NCI-H510A (cell line): Measurements from ENCODE around the gene LARGE1.

Experiments
- DNase-seq: peaks from one replicate; lab custom pipeline; 2025; lab: John Stamatoyannopoulos, UW

LARGE1 gene

GRCh38 chr22:33853200-33854097 is 66.8 kb downstream of the LARGE1 start:
- no peak for DNase-seq

- DNase-seq: no peak
Measured at GRCh38 chr22:33851821-33852384, 68.4 kb downstream of the LARGE1 start.

- DNase-seq: no peak
Measured at GRCh38 chr22:33851240-33851639, 69.0 kb downstream of the LARGE1 start.

GRCh38 chr22:33850724-33851123 is 69.6 kb downstream of the LARGE1 start:
- DNase-seq: no peak

- DNase-seq: no peak
Measured at GRCh38 chr22:33850193-33850592, 70.1 kb downstream of the LARGE1 start.

GRCh38 chr22:33848251-33848650 is 72.0 kb downstream of the LARGE1 start:
- DNase-seq: no peak

- no peak for DNase-seq
Measured at GRCh38 chr22:33844273-33844672, 76.0 kb downstream of the LARGE1 start.

- DNase-seq: no peak
Measured at GRCh38 chr22:33842421-33843094, 77.7 kb downstream of the LARGE1 start.

- DNase-seq: no peak
Measured at GRCh38 chr22:33842006-33842354, 78.3 kb downstream of the LARGE1 start.

- no peak for DNase-seq
Measured at GRCh38 chr22:33841281-33842005, 78.8 kb downstream of the LARGE1 start.

- no peak for DNase-seq
Measured at GRCh38 chr22:33838644-33839043, 81.6 kb downstream of the LARGE1 start.

GRCh38 chr22:33837826-33838225 is 82.5 kb downstream of the LARGE1 start:
- DNase-seq: no peak

GRCh38 chr22:33835265-33835664 is 85.0 kb downstream of the LARGE1 start:
- DNase-seq: no peak

GRCh38 chr22:33832558-33833151 is 87.6 kb downstream of the LARGE1 start:
- no peak for DNase-seq

- no peak for DNase-seq
Measured at GRCh38 chr22:33831651-33832050, 88.6 kb downstream of the LARGE1 start.

- no peak for DNase-seq
Measured at GRCh38 chr22:33831207-33831606, 89.1 kb downstream of the LARGE1 start.

- no peak for DNase-seq
Measured at GRCh38 chr22:33829546-33830280, 90.6 kb downstream of the LARGE1 start.

GRCh38 chr22:33828302-33828701 is 92.0 kb downstream of the LARGE1 start:
- no peak for DNase-seq

- DNase-seq: no peak
Measured at GRCh38 chr22:33825761-33826160, 94.5 kb downstream of the LARGE1 start.

- no peak for DNase-seq
Measured at GRCh38 chr22:33823552-33823951, 96.7 kb downstream of the LARGE1 start.

- no peak for DNase-seq
Measured at GRCh38 chr22:33821290-33821689, 99.0 kb downstream of the LARGE1 start.
